K562 (cell line): ENCODE results near the gene IMMP2L. TPM values are rescaled to one million over a fixed set of nuclear protein-coding genes. Genes with fewer than 3 reads are reported as not detected.

Experiments used
- ATAC-seq: fragments of 200-7000 bp; cut with Tn5 transposase; 3 replicates; pipeline ENCODE4 v1.9.1; 2020; ENCODE audit warnings: moderate library complexity
- BruUV-seq: library from RNA; stranded (reverse); fragments of 400-500 nt; replicated peaks from 2 replicates; lab custom pipeline; 2021; lab: Mats Ljungman, UMichigan
- CTCF ChIA-PET: fragments of 300-600 bp; formaldehyde crosslinking; extraction: SDS; loops from one replicate; lab custom pipeline; 2021; ENCODE audit warnings: low intra/inter-chr PET ratio; lab: Yijun Ruan, JAX
- POLR2A ChIA-PET: fragments of 300-600, 350-650 bp; sonication (Branson Sonifier 250); formaldehyde crosslinking; extraction: SDS; loops from one replicate; lab custom pipeline; 2021; ENCODE audit warnings: antibody characterized with exemption, inconsistent platforms; lab: Yijun Ruan, JAX
- DNase-seq, 4 experiments: peaks; one replicate each; pipeline versions ENCODE4 v3.0.0 to v3.0.0-alpha.2; 2011 to 2018; ENCODE audit warnings: low spot score in 3 of 4, mixed read lengths in 3 of 4; ENCODE audit errors: extremely low read depth in 1 of 4
- FAIRE-seq: peaks from 2 replicates; lab custom pipeline; 2011; peaks lifted over from hg19 to GRCh38; lab: Jason Lieb, UNC
- H2AFZ ChIP-seq: 2 replicates; pipeline ENCODE4 v1.6.0; 2011; ENCODE audit warnings: low read depth, low read length, control low read depth, inconsistent platforms
- H3K27ac ChIP-seq: fragments of 200-600 bp; 3 replicates; pipeline ENCODE4 v1.8.0; 2011; ENCODE audit warnings: low read depth, mild to moderate bottlenecking, control low read depth, inconsistent platforms, low read length, moderate library complexity, mixed read lengths; ENCODE audit errors: extremely low read depth
- H3K27me3 ChIP-seq, 2 experiments: fragments of 300-600 bp in 1 of 2; 2 replicates in 1 of 2; 3 replicates in 1 of 2; pipeline versions ENCODE4 v1.6.0 to v1.8.0; 2011; ENCODE audit warnings: inconsistent platforms in 2 of 2, low read length in 2 of 2, mild to moderate bottlenecking in 1 of 2, mixed read lengths in 1 of 2, moderate library complexity in 1 of 2; ENCODE audit not compliant: control insufficient read depth in 2 of 2, insufficient read depth in 2 of 2
- H3K36me3 ChIP-seq: fragments of 300-600 bp; 3 replicates; pipeline ENCODE4 v1.8.0; 2011; ENCODE audit warnings: mild to moderate bottlenecking, low read length, inconsistent platforms; ENCODE audit not compliant: control insufficient read depth, insufficient read depth
- H3K4me1 ChIP-seq, 2 experiments: fragments of 200-600 bp in 1 of 2; replicated peaks in 1 of 2; 2 replicates in 1 of 2; 3 replicates in 1 of 2; pipeline versions ENCODE4 v1.5.1 to v1.8.0; 2011; ENCODE audit warnings: inconsistent platforms in 2 of 2, low read length in 2 of 2, mild to moderate bottlenecking in 1 of 2, mixed read lengths in 1 of 2, moderate library complexity in 1 of 2; ENCODE audit not compliant: control insufficient read depth in 2 of 2, insufficient read depth in 2 of 2
- H3K4me2 ChIP-seq: 2 replicates; pipeline ENCODE4 v1.6.1; 2011; ENCODE audit warnings: low read length, control low read depth, inconsistent platforms, mixed read lengths; ENCODE audit not compliant: insufficient read depth
- H3K4me3 ChIP-seq: fragments of 200-600 bp; sonication (generic), shearing (Covaris generic); 2 replicates; pipeline ENCODE4 v1.5.1; 2016; ENCODE audit warnings: control low read depth, inconsistent platforms
- H3K79me2 ChIP-seq: fragments of 200-600 bp; 3 replicates; pipeline ENCODE4 v1.8.0; 2011; ENCODE audit warnings: low read length, inconsistent platforms; ENCODE audit not compliant: control insufficient read depth, insufficient read depth
- H3K9ac ChIP-seq, 2 experiments: 2 replicates each; pipeline versions ENCODE4 v1.6.0 to v1.6.1; 2011; ENCODE audit warnings: low read depth in 2 of 2, low read length in 2 of 2, control low read depth in 1 of 2, inconsistent platforms in 1 of 2, mild to moderate bottlenecking in 1 of 2, mixed read lengths in 1 of 2; ENCODE audit not compliant: insufficient read depth in 1 of 2
- H3K9me1 ChIP-seq: one replicate; pipeline ENCODE4 v1.6.0; 2011; ENCODE audit warnings: inconsistent platforms, mild to moderate bottlenecking, low read length, moderate library complexity; ENCODE audit not compliant: control insufficient read depth, insufficient read depth
- H3K9me3 ChIP-seq: replicated peaks from 2 replicates; pipeline ENCODE4 v1.5.1; 2011; ENCODE audit warnings: low read depth, low read length, inconsistent platforms; ENCODE audit not compliant: control insufficient read depth, insufficient read depth
- H4K20me1 ChIP-seq: replicated peaks from 2 replicates; pipeline ENCODE4 v1.6.1; 2011; ENCODE audit warnings: low read length, inconsistent platforms, mixed read lengths; ENCODE audit not compliant: control insufficient read depth, insufficient read depth
- DNMT1 ChIP-seq: fragments of 450-650 bp; IDR thresholded peaks from 2 replicates; pipeline ENCODE4 v1.6.1; 2016; ENCODE audit warnings: antibody characterized with exemption, mild to moderate bottlenecking
- ESRRA ChIP-seq: fragments of 450-650 bp; IDR thresholded peaks from 2 replicates; pipeline ENCODE4 v1.6.1; 2014; ENCODE audit warnings: low read depth, mild to moderate bottlenecking, moderate library complexity, borderline replicate concordance
- FOXA1 ChIP-seq: fragments of 450-650 bp; IDR thresholded peaks from 2 replicates; pipeline ENCODE4 v1.6.1; 2016; ENCODE audit warnings: mild to moderate bottlenecking, borderline replicate concordance
- HIVEP1 ChIP-seq: fragments of 250-450 bp; sonication (Bioruptor Pico); IDR thresholded peaks from 2 replicates; pipeline ENCODE4 v1.4.0; 2020; ENCODE audit warnings: mild to moderate bottlenecking
- KLF16 ChIP-seq: IDR thresholded peaks from 2 replicates; pipeline ENCODE4 v1.6.1; 2016; ENCODE audit warnings: antibody characterized with exemption
- MCM7 ChIP-seq, 2 experiments: fragments of 450-650 bp; IDR thresholded peaks; 2 replicates each; pipeline ENCODE4 v1.6.1; 2016 to 2018
- NFXL1 ChIP-seq: fragments of 450-650 bp; formaldehyde crosslinking; IDR thresholded peaks from 2 replicates; pipeline ENCODE4 v1.4.0; 2021; ENCODE audit warnings: mild to moderate bottlenecking
- POLR2AphosphoS5 ChIP-seq: IDR thresholded peaks from 2 replicates; pipeline ENCODE4 v1.6.1; 2011; ENCODE audit warnings: mild to moderate bottlenecking, low read depth, low read length, moderate library complexity; ENCODE audit not compliant: control insufficient read depth, insufficient read depth
- TEAD2 ChIP-seq: fragments of 450-650 bp; IDR thresholded peaks from 2 replicates; pipeline ENCODE4 v1.6.1; 2016; ENCODE audit warnings: missing genetic modification characterization, control low read depth, missing compliant biosample characterization
- ZNF696 ChIP-seq: fragments of 250-450 bp; sonication (Bioruptor Pico); conservative IDR thresholded peaks from 2 replicates; pipeline ENCODE4 v1.4.0; 2020; ENCODE audit warnings: mild to moderate bottlenecking, moderate library complexity
- ZNF780A ChIP-seq: fragments of 250-450 bp; sonication (Bioruptor Pico); IDR thresholded peaks from 2 replicates; pipeline ENCODE4 v1.5.0; 2021; ENCODE audit warnings: mild to moderate bottlenecking
- in situ Hi-C: fragments of 300-500 bp; cut with MboI; formaldehyde crosslinking; loops from 4 replicates; pipeline ENCODE4 v1.15.0; 2018; ENCODE audit warnings: inconsistent platforms, mixed read lengths
- intact Hi-C: fragments of 100-400 bp; cut with micrococcal nuclease; formaldehyde crosslinking; loops from 2 replicates; pipeline ENCODE4 v1.14.2; 2022
- polyA plus RNA-seq, 8 experiments: library from polyadenylated mRNA; depleted of rRNA in 4 of 8; stranded (reverse) in 5 of 8; unstranded in 3 of 8; fragments of >200 nt; fragmentation: Nextera tagmentation in 2 of 8; fragmentation: Illumina TruSeq in 1 of 8; extraction: Ambion mirVana in 2 of 8; extraction: Trizol in 1 of 8; gene quantifications; 2 replicates each; pipeline versions ENCODE4 v1.2.1 to v1.2.3, GENCODE V29; 2011 to 2014; ENCODE audit warnings: inconsistent platforms in 1 of 8, missing spikeins in 1 of 8
- total RNA-seq, 7 experiments: library from RNA; depleted of rRNA in 6 of 7; stranded (reverse); fragments of >200 nt in 6 of 7; fragmentation: Illumina TruSeq in 2 of 7; extraction: Trizol in 2 of 7; gene quantifications; 2 replicates each; pipeline versions ENCODE4 v1.2.1 to v1.2.3, GENCODE V29; 2011 to 2021; ENCODE audit warnings: low replicate concordance in 1 of 7
- TF ChIP-seq, protein P1 (sequence below): fragments of 450-650 bp; IDR thresholded peaks from 2 replicates; pipeline ENCODE4 v1.6.1; 2017; ENCODE audit warnings: antibody characterized with exemption
- TF ChIP-seq, protein P2 (sequence below), 2 experiments: IDR thresholded peaks; 2 replicates each; pipeline ENCODE4 v1.6.1; 2012; ENCODE audit warnings: improper control_type of control experiment in 2 of 2, low read depth in 2 of 2, low read length in 2 of 2, borderline replicate concordance in 1 of 2
- TF ChIP-seq, protein P3 (sequence below): fragments of 250-450 bp; sonication (Bioruptor Pico); IDR thresholded peaks from 2 replicates; pipeline ENCODE4 v1.8.0; 2022; ENCODE audit warnings: moderate library complexity, mild to moderate bottlenecking, inconsistent platforms
- TF ChIP-seq, protein P4 (sequence below): sonication (generic); formaldehyde crosslinking; IDR thresholded peaks from 2 replicates; pipeline ENCODE4 v1.8.0; 2022; ENCODE audit warnings: mild to moderate bottlenecking, missing genetic modification reagents

Gene IMMP2L
- total and polyA plus RNA-seq, 9 of the 15 experiments (the other 6 are each of a cell fraction or from before 2014, with no cell fraction given) = 29.7 to 116 (median 53.0) TPM

DNA sequence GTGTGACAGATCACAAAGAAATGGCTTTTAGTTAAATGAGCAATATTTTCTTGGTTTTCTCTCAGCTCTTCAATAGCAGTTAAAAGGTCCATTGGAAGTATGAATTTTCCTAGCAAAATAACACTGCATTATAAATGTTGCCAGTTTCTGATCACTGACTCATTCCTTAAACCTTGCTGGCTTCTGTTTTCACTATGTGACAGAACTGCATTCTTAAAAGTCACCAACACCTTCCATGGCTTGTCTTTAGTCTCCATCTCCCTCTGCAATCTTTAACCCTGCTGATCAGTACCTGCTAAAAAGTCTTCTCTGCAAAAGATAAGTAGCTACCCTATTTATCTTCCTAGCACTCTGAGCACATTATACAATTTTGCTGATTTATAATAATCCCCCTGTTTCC, 876.4 kb downstream of the IMMP2L start:
- Histone ChIP-seq H3K4me1 (no peaks in the 10 kb centered on the region), H3K9me1 (no peaks in the 10 kb centered on the region), H3K79me2 (no peaks in the 10 kb centered on the region), H3K9me3 (no peaks in the 10 kb centered on the region), H3K4me3 (no peak overlapping the region), H3K27me3 (no peaks in the 10 kb centered on the region), H3K9ac (no peak overlapping the region), H2AFZ (no peak overlapping the region), H3K36me3 (no peaks in the 10 kb centered on the region), H3K27ac (no peak overlapping the region), H3K4me2 (no peak overlapping the region), H4K20me1 (no peaks in the 10 kb centered on the region)
- CTCF ChIA-PET = no interaction called here
- intact Hi-C loops = no loop called here
- POLR2A ChIA-PET = no interaction called here
- BruUV-seq = no TSS peak
- ATAC-seq = no peak
- in situ Hi-C loops = no loop called here
- no peak for FAIRE-seq
- DNase-seq = no peak
- TF ChIP-seq MCM7 (IDR thresholded peaks at IDR 0.05) = no peak
- TF ChIP-seq, protein P1, sequence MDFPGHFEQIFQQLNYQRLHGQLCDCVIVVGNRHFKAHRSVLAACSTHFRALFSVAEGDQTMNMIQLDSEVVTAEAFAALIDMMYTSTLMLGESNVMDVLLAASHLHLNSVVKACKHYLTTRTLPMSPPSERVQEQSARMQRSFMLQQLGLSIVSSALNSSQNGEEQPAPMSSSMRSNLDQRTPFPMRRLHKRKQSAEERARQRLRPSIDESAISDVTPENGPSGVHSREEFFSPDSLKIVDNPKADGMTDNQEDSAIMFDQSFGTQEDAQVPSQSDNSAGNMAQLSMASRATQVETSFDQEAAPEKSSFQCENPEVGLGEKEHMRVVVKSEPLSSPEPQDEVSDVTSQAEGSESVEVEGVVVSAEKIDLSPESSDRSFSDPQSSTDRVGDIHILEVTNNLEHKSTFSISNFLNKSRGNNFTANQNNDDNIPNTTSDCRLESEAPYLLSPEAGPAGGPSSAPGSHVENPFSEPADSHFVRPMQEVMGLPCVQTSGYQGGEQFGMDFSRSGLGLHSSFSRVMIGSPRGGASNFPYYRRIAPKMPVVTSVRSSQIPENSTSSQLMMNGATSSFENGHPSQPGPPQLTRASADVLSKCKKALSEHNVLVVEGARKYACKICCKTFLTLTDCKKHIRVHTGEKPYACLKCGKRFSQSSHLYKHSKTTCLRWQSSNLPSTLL = no peak
- TF ChIP-seq, protein P2, sequence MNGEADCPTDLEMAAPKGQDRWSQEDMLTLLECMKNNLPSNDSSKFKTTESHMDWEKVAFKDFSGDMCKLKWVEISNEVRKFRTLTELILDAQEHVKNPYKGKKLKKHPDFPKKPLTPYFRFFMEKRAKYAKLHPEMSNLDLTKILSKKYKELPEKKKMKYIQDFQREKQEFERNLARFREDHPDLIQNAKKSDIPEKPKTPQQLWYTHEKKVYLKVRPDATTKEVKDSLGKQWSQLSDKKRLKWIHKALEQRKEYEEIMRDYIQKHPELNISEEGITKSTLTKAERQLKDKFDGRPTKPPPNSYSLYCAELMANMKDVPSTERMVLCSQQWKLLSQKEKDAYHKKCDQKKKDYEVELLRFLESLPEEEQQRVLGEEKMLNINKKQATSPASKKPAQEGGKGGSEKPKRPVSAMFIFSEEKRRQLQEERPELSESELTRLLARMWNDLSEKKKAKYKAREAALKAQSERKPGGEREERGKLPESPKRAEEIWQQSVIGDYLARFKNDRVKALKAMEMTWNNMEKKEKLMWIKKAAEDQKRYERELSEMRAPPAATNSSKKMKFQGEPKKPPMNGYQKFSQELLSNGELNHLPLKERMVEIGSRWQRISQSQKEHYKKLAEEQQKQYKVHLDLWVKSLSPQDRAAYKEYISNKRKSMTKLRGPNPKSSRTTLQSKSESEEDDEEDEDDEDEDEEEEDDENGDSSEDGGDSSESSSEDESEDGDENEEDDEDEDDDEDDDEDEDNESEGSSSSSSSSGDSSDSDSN (IDR thresholded peaks at IDR 0.05; ENCODE audit: borderline replicate concordance in 1 of 2, low read depth in 2 of 2, low read length in 2 of 2) = no peak
- TF ChIP-seq FOXA1 = no peak
- TF ChIP-seq HIVEP1 (CRISPR knock-in tag) = no peak
- TF ChIP-seq, protein P3, sequence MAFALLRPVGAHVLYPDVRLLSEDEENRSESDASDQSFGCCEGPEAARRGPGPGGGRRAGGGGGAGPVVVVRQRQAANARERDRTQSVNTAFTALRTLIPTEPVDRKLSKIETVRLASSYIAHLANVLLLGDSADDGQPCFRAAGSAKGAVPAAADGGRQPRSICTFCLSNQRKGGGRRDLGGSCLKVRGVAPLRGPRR = no peak
- no peak for TF ChIP-seq NFXL1
- TF ChIP-seq POLR2AphosphoS5 = no peak
- TF ChIP-seq, protein P4, sequence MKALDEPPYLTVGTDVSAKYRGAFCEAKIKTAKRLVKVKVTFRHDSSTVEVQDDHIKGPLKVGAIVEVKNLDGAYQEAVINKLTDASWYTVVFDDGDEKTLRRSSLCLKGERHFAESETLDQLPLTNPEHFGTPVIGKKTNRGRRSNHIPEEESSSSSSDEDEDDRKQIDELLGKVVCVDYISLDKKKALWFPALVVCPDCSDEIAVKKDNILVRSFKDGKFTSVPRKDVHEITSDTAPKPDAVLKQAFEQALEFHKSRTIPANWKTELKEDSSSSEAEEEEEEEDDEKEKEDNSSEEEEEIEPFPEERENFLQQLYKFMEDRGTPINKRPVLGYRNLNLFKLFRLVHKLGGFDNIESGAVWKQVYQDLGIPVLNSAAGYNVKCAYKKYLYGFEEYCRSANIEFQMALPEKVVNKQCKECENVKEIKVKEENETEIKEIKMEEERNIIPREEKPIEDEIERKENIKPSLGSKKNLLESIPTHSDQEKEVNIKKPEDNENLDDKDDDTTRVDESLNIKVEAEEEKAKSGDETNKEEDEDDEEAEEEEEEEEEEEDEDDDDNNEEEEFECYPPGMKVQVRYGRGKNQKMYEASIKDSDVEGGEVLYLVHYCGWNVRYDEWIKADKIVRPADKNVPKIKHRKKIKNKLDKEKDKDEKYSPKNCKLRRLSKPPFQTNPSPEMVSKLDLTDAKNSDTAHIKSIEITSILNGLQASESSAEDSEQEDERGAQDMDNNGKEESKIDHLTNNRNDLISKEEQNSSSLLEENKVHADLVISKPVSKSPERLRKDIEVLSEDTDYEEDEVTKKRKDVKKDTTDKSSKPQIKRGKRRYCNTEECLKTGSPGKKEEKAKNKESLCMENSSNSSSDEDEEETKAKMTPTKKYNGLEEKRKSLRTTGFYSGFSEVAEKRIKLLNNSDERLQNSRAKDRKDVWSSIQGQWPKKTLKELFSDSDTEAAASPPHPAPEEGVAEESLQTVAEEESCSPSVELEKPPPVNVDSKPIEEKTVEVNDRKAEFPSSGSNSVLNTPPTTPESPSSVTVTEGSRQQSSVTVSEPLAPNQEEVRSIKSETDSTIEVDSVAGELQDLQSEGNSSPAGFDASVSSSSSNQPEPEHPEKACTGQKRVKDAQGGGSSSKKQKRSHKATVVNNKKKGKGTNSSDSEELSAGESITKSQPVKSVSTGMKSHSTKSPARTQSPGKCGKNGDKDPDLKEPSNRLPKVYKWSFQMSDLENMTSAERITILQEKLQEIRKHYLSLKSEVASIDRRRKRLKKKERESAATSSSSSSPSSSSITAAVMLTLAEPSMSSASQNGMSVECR (CRISPR knock-in tag) = no peak
- no peak for TF ChIP-seq ZNF696
- no peak for TF ChIP-seq TEAD2 (tag)
- TF ChIP-seq ESRRA = no peak
- no peak for TF ChIP-seq KLF16
- no peak for TF ChIP-seq DNMT1
- no peak for TF ChIP-seq ZNF780A (CRISPR knock-in tag)
